ENCODE results near the gene USP31. TPM values are rescaled to one million over a fixed set of nuclear protein-coding genes. Genes with fewer than 3 reads are reported as not detected.
"Not testable (repeated sequence)": the region's sequence is repeated elsewhere in the genome, so short reads cannot be mapped to it uniquely, and the experiment has no call there.

The USP31 gene
- total and polyA plus RNA-seq, 11 donors = 9.2 to 49.9 (median 23.8) TPM

DNA sequence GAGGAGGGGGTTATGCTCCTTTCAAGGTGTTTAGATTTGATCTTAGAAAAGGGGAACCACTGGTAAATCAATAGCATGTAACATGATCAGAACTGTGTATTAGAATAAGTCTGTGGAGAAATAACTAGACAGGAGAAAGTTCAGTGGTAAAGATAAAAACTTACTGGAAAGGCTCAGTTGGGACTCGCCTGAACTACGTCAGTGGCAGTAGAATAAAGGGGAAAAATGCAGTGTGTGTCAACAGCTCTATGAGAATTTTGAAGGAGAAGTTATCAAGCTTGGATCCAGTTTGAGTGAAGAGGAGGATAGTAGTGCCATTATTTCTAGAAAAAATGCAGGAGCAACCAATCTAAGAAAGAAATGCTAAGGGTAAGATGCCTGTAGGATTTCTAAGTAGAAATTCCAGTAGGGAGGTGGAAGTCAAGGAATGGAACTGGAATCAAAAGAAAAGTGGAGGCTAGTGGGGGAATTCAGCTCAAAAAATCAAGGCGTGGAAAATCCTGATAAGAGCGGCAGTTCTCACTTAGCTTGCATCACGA lies 48.2 kb downstream of the USP31 start:
- Histone ChIP-seq H3K27me3 (no peaks in the 10 kb centered on the region), H3K9me3 (no peaks in the 10 kb centered on the region), H3K4me1 (no peaks in the 10 kb centered on the region), H3K36me3 (peaks cover 0 to 62% (median 35%) of the 10 kb centered on the region in 9 donors), H3K4me3 (no peak overlapping the region), H3K27ac (no peak overlapping the region)
- TF ChIP-seq, protein P1, sequence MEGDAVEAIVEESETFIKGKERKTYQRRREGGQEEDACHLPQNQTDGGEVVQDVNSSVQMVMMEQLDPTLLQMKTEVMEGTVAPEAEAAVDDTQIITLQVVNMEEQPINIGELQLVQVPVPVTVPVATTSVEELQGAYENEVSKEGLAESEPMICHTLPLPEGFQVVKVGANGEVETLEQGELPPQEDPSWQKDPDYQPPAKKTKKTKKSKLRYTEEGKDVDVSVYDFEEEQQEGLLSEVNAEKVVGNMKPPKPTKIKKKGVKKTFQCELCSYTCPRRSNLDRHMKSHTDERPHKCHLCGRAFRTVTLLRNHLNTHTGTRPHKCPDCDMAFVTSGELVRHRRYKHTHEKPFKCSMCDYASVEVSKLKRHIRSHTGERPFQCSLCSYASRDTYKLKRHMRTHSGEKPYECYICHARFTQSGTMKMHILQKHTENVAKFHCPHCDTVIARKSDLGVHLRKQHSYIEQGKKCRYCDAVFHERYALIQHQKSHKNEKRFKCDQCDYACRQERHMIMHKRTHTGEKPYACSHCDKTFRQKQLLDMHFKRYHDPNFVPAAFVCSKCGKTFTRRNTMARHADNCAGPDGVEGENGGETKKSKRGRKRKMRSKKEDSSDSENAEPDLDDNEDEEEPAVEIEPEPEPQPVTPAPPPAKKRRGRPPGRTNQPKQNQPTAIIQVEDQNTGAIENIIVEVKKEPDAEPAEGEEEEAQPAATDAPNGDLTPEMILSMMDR (IDR thresholded peaks at IDR 0.05) = no peak
- no peak for TF ChIP-seq POLR2A (IDR thresholded peaks at IDR 0.05)
- ATAC-seq (no peak), DNase-seq (no peak)
- 91 to 95% (median 93%) methylated on average over 5 of the region's 5 CpGs for WGBS, 4 donors
- intact Hi-C loops (cut with DNase I) = no loop called here

DNA sequence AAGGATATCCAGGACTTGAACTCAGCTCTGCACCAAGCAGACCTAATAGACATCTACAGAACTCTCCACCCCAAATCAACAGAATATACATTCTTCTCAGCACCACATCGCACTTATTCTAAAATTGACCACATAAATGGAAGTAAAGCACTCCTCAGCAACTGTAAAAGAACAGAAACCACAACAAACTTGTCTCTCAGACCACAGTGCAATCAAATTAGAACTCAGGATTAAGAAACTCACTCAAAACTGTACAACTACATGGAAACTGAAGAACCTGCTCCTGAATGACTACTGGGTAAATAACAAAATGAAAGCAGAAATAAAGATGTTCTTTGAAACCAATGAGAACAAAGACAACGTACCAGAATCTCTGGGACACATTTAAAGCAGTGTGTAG lies 52.8 kb downstream of the USP31 start:
- DNase-seq; H3K27me3 ChIP-seq; H3K9me3 ChIP-seq; H3K27ac ChIP-seq; H3K4me3 ChIP-seq; intact Hi-C loops (cut with DNase I); ATAC-seq: not testable (repeated sequence)
- H3K36me3 ChIP-seq = peaks cover 0 to 48% (median 27%) of the 10 kb centered on the region in 9 donors
- H3K4me1 ChIP-seq = peaks cover 0 to 13% (median 0%) of the 10 kb centered on the region in 12 donors
- 86 to 98% (median 91%) methylated on average over 2 of the region's 2 CpGs for WGBS, 4 donors

DNA sequence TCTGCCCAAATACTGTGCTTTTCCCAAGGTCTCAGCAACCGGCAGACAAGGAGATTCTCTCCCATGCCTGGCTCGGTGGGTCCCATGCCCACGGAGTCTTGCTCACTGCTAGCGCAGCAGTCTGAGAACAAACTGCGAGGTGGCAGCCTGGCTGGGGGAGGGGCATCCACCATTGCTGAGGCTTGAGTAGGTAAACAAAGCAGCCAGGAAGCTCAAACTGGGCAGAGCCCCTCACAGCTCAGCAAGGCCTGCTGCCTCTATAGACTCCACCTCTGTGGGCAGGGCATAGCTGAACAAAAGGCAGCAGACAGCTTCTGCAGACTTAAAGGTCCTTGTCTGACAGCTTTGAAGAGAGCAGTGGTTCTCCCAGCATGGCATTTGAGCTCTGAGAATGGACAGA lies 55.1 kb downstream of the USP31 start:
- H3K4me3 ChIP-seq; H3K27ac ChIP-seq; ATAC-seq; H3K9me3 ChIP-seq; DNase-seq; intact Hi-C loops (cut with DNase I); H3K27me3 ChIP-seq: not testable (repeated sequence)
- 94 to 97% (median 96%) methylated on average over 5 of the region's 5 CpGs for WGBS, 4 donors
- Histone ChIP-seq H3K36me3 (peaks cover 0 to 46% (median 30%) of the 10 kb centered on the region in 9 donors), H3K4me1 (peaks cover 0 to 16% (median 0%) of the 10 kb centered on the region in 12 donors)

DNA sequence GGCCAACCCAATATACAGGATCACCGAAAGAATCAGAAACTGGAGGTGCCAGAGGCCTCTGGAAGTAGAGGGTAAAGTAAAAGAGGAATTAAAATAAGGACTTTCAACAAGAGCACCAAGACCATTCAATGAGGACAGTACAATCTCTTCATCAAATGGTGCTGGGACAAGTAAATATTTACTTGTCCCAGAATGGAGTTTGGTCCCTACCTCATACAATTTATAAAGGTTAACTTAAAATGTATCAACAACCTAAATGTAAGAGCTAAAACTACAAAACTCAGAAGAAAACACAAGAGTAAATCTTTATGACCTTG lies 56.5 kb downstream of the USP31 start:
- Histone ChIP-seq H3K4me3 (no peak overlapping the region), H3K36me3 (peaks cover 0 to 52% (median 41%) of the 10 kb centered on the region in 9 donors), H3K9me3 (no peaks in the 10 kb centered on the region), H3K27ac (no peak overlapping the region), H3K27me3 (no peaks in the 10 kb centered on the region), H3K4me1 (peaks cover 0 to 25% (median 4%) of the 10 kb centered on the region in 12 donors)
- ATAC-seq (no peak), DNase-seq (no peak)
- TF ChIP-seq, protein P1 (IDR thresholded peaks at IDR 0.05) = no peak
- TF ChIP-seq POLR2A (IDR thresholded peaks at IDR 0.05) = no peak
- intact Hi-C loops (cut with DNase I) = no loop called here
- 98 to 100% (median 100%) methylated on average over 1 of the region's 1 CpG for WGBS, 4 donors

DNA sequence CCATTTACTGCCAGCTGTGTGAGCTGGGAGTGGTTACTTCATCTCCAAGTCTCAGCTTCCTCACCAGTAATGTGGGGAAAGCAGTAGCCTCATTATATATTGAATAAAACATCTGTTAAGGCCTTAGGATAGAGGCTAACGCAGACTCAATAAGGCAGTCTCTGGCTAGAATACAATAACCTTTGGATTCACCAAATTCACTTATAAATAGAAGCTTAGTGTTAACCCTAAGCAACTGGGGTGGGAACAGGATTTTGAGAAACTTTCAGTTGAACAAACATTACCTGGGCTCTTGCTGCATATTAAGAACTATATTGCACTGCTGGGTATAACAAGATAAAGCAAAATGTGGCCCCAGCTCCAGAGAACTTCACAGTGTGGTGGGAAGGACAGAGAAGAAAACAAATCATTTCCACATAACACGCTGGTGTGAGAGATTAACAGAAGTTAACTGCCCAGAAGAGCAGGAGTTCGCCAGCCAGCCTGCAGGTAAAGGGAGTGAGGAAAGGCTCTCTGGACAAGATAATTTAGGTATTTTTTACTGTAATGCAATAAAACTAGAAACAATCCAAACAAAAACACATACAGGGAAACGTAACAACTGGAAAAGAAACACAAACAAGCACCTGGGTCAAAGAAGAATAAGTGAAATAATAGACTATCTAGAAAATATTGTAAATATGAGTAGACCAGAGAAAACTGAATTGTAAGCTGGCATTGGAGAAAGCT lies 57.0 kb downstream of the USP31 start:
- 93 to 96% (median 95%) methylated on average over 4 of the region's 4 CpGs for WGBS, 4 donors
- ATAC-seq = no peak
- Histone ChIP-seq H3K9me3 (no peaks in the 10 kb centered on the region), H3K27ac (no peak overlapping the region), H3K4me3 (no peak overlapping the region), H3K4me1 (peaks cover 0 to 27% (median 4%) of the 10 kb centered on the region in 12 donors), H3K27me3 (no peaks in the 10 kb centered on the region), H3K36me3 (peaks cover 0 to 52% (median 46%) of the 10 kb centered on the region in 9 donors)
- TF ChIP-seq, protein P1 (IDR thresholded peaks at IDR 0.05) = no peak
- no peak for TF ChIP-seq POLR2A (IDR thresholded peaks at IDR 0.05)
- DNase-seq = no peak
- intact Hi-C loops (cut with DNase I) = no loop called here
